ENCODE data around the gene FBXO8. TPM values are rescaled to one million over a fixed set of nuclear protein-coding genes. Genes with fewer than 3 reads are reported as not detected.

The FBXO8 gene
- total RNA-seq, 1 donor from 2014 or later: 14.7 TPM

- H3K4me3 ChIP-seq (ENCODE audit: low read depth, low read length): no peak overlapping the region
- DNase-seq (ENCODE audit: low read depth): no peak
- TF ChIP-seq CTCF (conservative IDR thresholded peaks at IDR 0.05; ENCODE audit: low read depth, low read length): no peak
Observed at GRCh38 chr4:174254613-174255012, 28.9 kb downstream of the FBXO8 start.

GRCh38 chr4:174252412-174252811, 31.1 kb downstream of the FBXO8 start:
- no peak for DNase-seq (ENCODE audit: low read depth)
- H3K4me3 ChIP-seq (ENCODE audit: low read depth, low read length): no peak overlapping the region
- no peak for TF ChIP-seq CTCF (conservative IDR thresholded peaks at IDR 0.05; ENCODE audit: low read depth, low read length)

- H3K4me3 ChIP-seq (ENCODE audit: low read depth, low read length): no peak overlapping the region
- no peak for TF ChIP-seq CTCF (conservative IDR thresholded peaks at IDR 0.05; ENCODE audit: low read depth, low read length)
- DNase-seq (ENCODE audit: low read depth): no peak
Observed at GRCh38 chr4:174248407-174248806, 35.1 kb downstream of the FBXO8 start.

GRCh38 chr4:174245714-174246113, 37.8 kb downstream of the FBXO8 start:
- TF ChIP-seq CTCF (conservative IDR thresholded peaks at IDR 0.05; ENCODE audit: low read depth, low read length): no peak
- DNase-seq (ENCODE audit: low read depth): no peak
- H3K4me3 ChIP-seq (ENCODE audit: low read depth, low read length): no peak overlapping the region

GRCh38 chr4:174244441-174244840, 39.0 kb downstream of the FBXO8 start:
- no peak for DNase-seq (ENCODE audit: low read depth)
- no peak for TF ChIP-seq CTCF (conservative IDR thresholded peaks at IDR 0.05; ENCODE audit: low read depth, low read length)
- H3K4me3 ChIP-seq (ENCODE audit: low read depth, low read length): no peak overlapping the region

- no peak overlapping the region for H3K4me3 ChIP-seq (ENCODE audit: low read depth, low read length)
- no peak for TF ChIP-seq CTCF (conservative IDR thresholded peaks at IDR 0.05; ENCODE audit: low read depth, low read length)
- DNase-seq (ENCODE audit: low read depth): no peak
Observed at GRCh38 chr4:174241162-174241561, 42.3 kb downstream of the FBXO8 start.

GRCh38 chr4:174236359-174236758, 47.1 kb downstream of the FBXO8 start:
- no peak for DNase-seq (ENCODE audit: low read depth)
- TF ChIP-seq CTCF (conservative IDR thresholded peaks at IDR 0.05; ENCODE audit: low read depth, low read length): no peak
- H3K4me3 ChIP-seq (ENCODE audit: low read depth, low read length): no peak overlapping the region
